HG02938 (cell line): ENCODE data around the gene ALPI.

ENCODE experiments used
- ATAC-seq: cut with Tn5 transposase; IDR thresholded peaks from one replicate; pipeline ENCODE4 v1.9.1; 2021; ENCODE audit warnings: mild to moderate bottlenecking, moderate library complexity; ENCODE audit not compliant: unreplicated experiment

ALPI gene

GRCh38 chr2:232459419-232460035, 3.6 kb downstream of the ALPI start:
- ATAC-seq, result no peak

GRCh38 chr2:232460171-232460570, 4.2 kb downstream of the ALPI start:
- ATAC-seq, result no peak

GRCh38 chr2:232463701-232464543, 8.0 kb downstream of the ALPI start:
- ATAC-seq, result no peak

- no peak for ATAC-seq
These were observed 8.6 kb downstream of the ALPI start for GRCh38 chr2:232464544-232464885.

GRCh38 chr2:232465061-232465460, 9.1 kb downstream of the ALPI start:
- no peak for ATAC-seq

GRCh38 chr2:232466221-232466620, 10.3 kb downstream of the ALPI start:
- no peak for ATAC-seq

- ATAC-seq, result no peak
These were observed 17.5 kb downstream of the ALPI start for GRCh38 chr2:232473467-232473890.

GRCh38 chr2:232476045-232476444, 20.1 kb downstream of the ALPI start:
- ATAC-seq, result no peak

GRCh38 chr2:232476791-232477190, 20.8 kb downstream of the ALPI start:
- ATAC-seq, result no peak

- ATAC-seq, result no peak
These were observed 22.0 kb downstream of the ALPI start for GRCh38 chr2:232477751-232478510.

GRCh38 chr2:232478571-232479340, 22.8 kb downstream of the ALPI start:
- ATAC-seq, result no peak

GRCh38 chr2:232479341-232480200, 23.6 kb downstream of the ALPI start:
- ATAC-seq, result no peak

GRCh38 chr2:232480201-232481190, 24.5 kb downstream of the ALPI start:
- ATAC-seq, result no peak

- no peak for ATAC-seq
These were observed 25.6 kb downstream of the ALPI start for GRCh38 chr2:232481322-232482140.

- ATAC-seq, result no peak
These were observed 26.6 kb downstream of the ALPI start for GRCh38 chr2:232482301-232483238.

GRCh38 chr2:232483311-232483922, 27.5 kb downstream of the ALPI start:
- no peak for ATAC-seq
